HCT116 (cell line): ENCODE data around the gene NDUFB7. TPM values are rescaled to one million over a fixed set of nuclear protein-coding genes. Genes with fewer than 3 reads are reported as not detected.

ENCODE experiments used
- ATAC-seq: fragments of 200-7000 bp; cut with Tn5 transposase; 2 replicates; pipeline ENCODE4 v1.9.1; 2020; ENCODE audit warnings: mild to moderate bottlenecking, moderate library complexity
- BruUV-seq: library from RNA; stranded (reverse); fragments of 400-500 nt; replicated peaks from 2 replicates; lab custom pipeline; 2021; lab: Mats Ljungman, UMichigan
- CTCF ChIA-PET: fragments of 300-600 bp; sonication (Branson Sonifier 250); formaldehyde crosslinking; loops from one replicate; lab custom pipeline; 2021; ENCODE audit warnings: antibody characterized with exemption; lab: Charles Lee
- POLR2A ChIA-PET: fragments of 300-600, 350-600 bp; sonication (Branson Sonifier 250); formaldehyde crosslinking; loops from one replicate; lab custom pipeline; 2021; ENCODE audit warnings: antibody characterized with exemption; lab: Charles Lee
- RAD21 ChIA-PET, 2 experiments: fragments of 300-600 bp; sonication (Branson Sonifier 250); formaldehyde crosslinking; loops; one replicate each; lab custom pipeline; 2023; ENCODE audit warnings: low total read pairs in 2 of 2; ENCODE audit not compliant: uncharacterized antibody in 2 of 2, unreplicated experiment in 2 of 2, low non-redundant PET in 1 of 2; lab: Charles Lee
- DNase-seq: peaks from one replicate; pipeline ENCODE4 v3.0.0-alpha.2; 2010; ENCODE audit warnings: low read depth, low spot score
- H2AFZ ChIP-seq: fragments of 200-600 bp; shearing (Covaris generic), sonication (generic); 2 replicates; pipeline ENCODE4 v1.6.1; 2017; ENCODE audit warnings: low read depth, mixed run types, mixed read lengths, antibody characterized with exemption, low read length; ENCODE audit not compliant: poor library complexity, severe bottlenecking
- H3K27ac ChIP-seq: 2 replicates; pipeline ENCODE4 v1.5.1; 2012; ENCODE audit warnings: low read depth, low read length
- H3K27me3 ChIP-seq: fragments of 200-600 bp; sonication (generic); 2 replicates; pipeline ENCODE4 v1.6.1; 2016; ENCODE audit warnings: mixed run types, low read length, mixed read lengths; ENCODE audit not compliant: insufficient read depth
- H3K36me3 ChIP-seq, 2 experiments: fragments of 200-500 bp in 1 of 2; fragments of 200-600 bp in 1 of 2; sonication (Bioruptor generic) in 1 of 2; sonication (generic) in 1 of 2; 2 replicates each; pipeline versions ENCODE4 v1.5.1 to v1.6.1; 2014 to 2016; ENCODE audit warnings: low read length in 2 of 2, inconsistent platforms in 1 of 2, mixed read lengths in 1 of 2, mixed run types in 1 of 2; ENCODE audit not compliant: insufficient read depth in 2 of 2, control insufficient read depth in 1 of 2
- H3K4me1 ChIP-seq, 2 experiments: fragments of 200-600 bp in 1 of 2; sonication (generic) in 1 of 2; 2 replicates each; pipeline versions ENCODE4 v1.5.1 to v1.6.1; 2012 to 2017; ENCODE audit warnings: low read length in 2 of 2, inconsistent platforms in 1 of 2, mild to moderate bottlenecking in 1 of 2, mixed read lengths in 1 of 2, mixed run types in 1 of 2, moderate library complexity in 1 of 2; ENCODE audit not compliant: insufficient read depth in 2 of 2, control insufficient read depth in 1 of 2
- H3K4me2 ChIP-seq: fragments of 200-600 bp; sonication (generic); 2 replicates; pipeline ENCODE4 v1.6.1; 2017; ENCODE audit warnings: mixed run types, low read length, mixed read lengths
- H3K4me3 ChIP-seq, 2 experiments: fragments of 200-600 bp in 1 of 2; sonication (generic) in 1 of 2; replicated peaks in 1 of 2; 2 replicates each; pipeline ENCODE4 v1.5.1; 2011 to 2016; ENCODE audit warnings: low read length in 2 of 2, control low read depth in 1 of 2, low read depth in 1 of 2, mild to moderate bottlenecking in 1 of 2, mixed read lengths in 1 of 2, mixed run types in 1 of 2
- H3K79me2 ChIP-seq: fragments of 200-600 bp; sonication (generic); 2 replicates; pipeline ENCODE4 v1.6.1; 2017; ENCODE audit warnings: mild to moderate bottlenecking, mixed run types, low read length, moderate library complexity, mixed read lengths; ENCODE audit not compliant: insufficient read depth
- H3K9ac ChIP-seq: fragments of 200-600 bp; sonication (generic); 2 replicates; pipeline ENCODE4 v1.6.1; 2016; ENCODE audit warnings: low read length, mixed read lengths
- H3K9me2 ChIP-seq: fragments of 200-600 bp; sonication (generic), shearing (Covaris generic); 2 replicates; pipeline ENCODE4 v1.6.1; 2017; ENCODE audit warnings: mixed run types, mild to moderate bottlenecking, moderate library complexity; ENCODE audit not compliant: insufficient read depth
- H3K9me3 ChIP-seq, 2 experiments: fragments of 200-500 bp in 1 of 2; fragments of 200-600 bp in 1 of 2; sonication (Bioruptor generic) in 1 of 2; sonication (generic) in 1 of 2; 2 replicates each; pipeline ENCODE4 v1.6.1; 2014 to 2017; ENCODE audit warnings: low read length in 2 of 2, mixed read lengths in 2 of 2, inconsistent platforms in 1 of 2, low read depth in 1 of 2, mild to moderate bottlenecking in 1 of 2, mixed run types in 1 of 2, moderate library complexity in 1 of 2; ENCODE audit not compliant: control insufficient read depth in 1 of 2, insufficient read depth in 1 of 2
- H4K20me1 ChIP-seq: fragments of 200-600 bp; sonication (generic), shearing (Covaris generic); 2 replicates; pipeline ENCODE4 v1.6.1; 2017; ENCODE audit warnings: mixed run types, mild to moderate bottlenecking, moderate library complexity; ENCODE audit not compliant: insufficient read depth
- CTCF ChIP-seq, 3 experiments: fragments of 200-600 bp in 1 of 3; sonication (generic) in 1 of 3; IDR thresholded peaks in 2 of 3; conservative IDR thresholded peaks in 1 of 3; 2 replicates each; pipeline ENCODE4 v1.5.1; 2012 to 2017; ENCODE audit warnings: low read depth in 2 of 3, low read length in 2 of 3, antibody characterized with exemption in 1 of 3, borderline replicate concordance in 1 of 3, control low read depth in 1 of 3, mild to moderate bottlenecking in 1 of 3, mixed read lengths in 1 of 3, mixed run types in 1 of 3, moderate library complexity in 1 of 3; ENCODE audit not compliant: insufficient read depth in 1 of 3
- POLR2A ChIP-seq: IDR thresholded peaks from 2 replicates; pipeline ENCODE4 v1.7.0; 2011; ENCODE audit warnings: borderline replicate concordance; ENCODE audit not compliant: insufficient read depth, insufficient read length; ENCODE audit errors: extremely low read depth
- SP1 ChIP-seq: IDR thresholded peaks from 2 replicates; pipeline ENCODE4 v1.6.1; 2012; ENCODE audit warnings: low read depth
- YY1 ChIP-seq: IDR thresholded peaks from 2 replicates; pipeline ENCODE4 v1.6.1; 2011; ENCODE audit warnings: low read length, low read depth, moderate library complexity, mild to moderate bottlenecking; ENCODE audit not compliant: insufficient replicate concordance; ENCODE audit errors: extremely low read depth
- intact Hi-C: fragments of 100-400 bp; cut with micrococcal nuclease; formaldehyde crosslinking; loops from 2 replicates; pipeline ENCODE4 v1.10.0; 2022
- total RNA-seq: library from RNA; stranded (reverse); gene quantifications from one replicate; pipeline ENCODE4 v1.2.1, GENCODE V29; 2021; ENCODE audit not compliant: unreplicated experiment

NDUFB7 gene
- total RNA-seq, 1 experiment from 2014 or later: 167 TPM

- H3K27me3 ChIP-seq: no peaks in the 10 kb centered on the region
- H3K4me3 ChIP-seq: peak overlapping the region; percentile 13 to 23; a peak in 3 of 4 replicates
- no peaks in the 10 kb centered on the region for H3K36me3 ChIP-seq
- H3K27ac ChIP-seq: peak overlapping the region; percentile 51
- DNase-seq (peak; percentile 67), ATAC-seq (peak; percentile 83)
- ChIA-PET POLR2A (interaction anchor here (0.9 to 3.0 kb wide), 2 partner anchors 15 to 39 kb away, joined by 3 to 17 read pairs; partner anchors contain the start of genes DNAJB1 and NDUFB7), RAD21 (no interaction called here), CTCF (interaction anchor here (0.7 to 2.6 kb wide), 7 partner anchors 10 to 204 kb away, joined by 3 to 14 read pairs (median 4); no protein-coding TSS in a partner anchor)
- H3K4me1 ChIP-seq: peaks cover 33 to 47% of the 10 kb centered on the region in 2 experiments
- no TSS peak for BruUV-seq
- H3K9me2 ChIP-seq: no peaks in the 10 kb centered on the region
- TF ChIP-seq CTCF (IDR thresholded peaks at IDR 0.05 in 2 of 3, conservative IDR thresholded peaks at IDR 0.05 in 1 of 3; ENCODE audit: borderline replicate concordance in 1 of 3, insufficient read depth in 1 of 3, low read depth in 2 of 3, low read length in 2 of 3) (peak; percentile 57 to 97 (median 96); a peak in 5 of 6 replicates), SP1 (no peak), YY1 (peak; percentile 32), POLR2A (no peak)
- intact Hi-C loops: loop anchor here (5.0 kb wide), 1 partner anchor 131 kb away; no protein-coding TSS in a partner anchor
- peak overlapping the region; percentile 67 for H3K4me2 ChIP-seq
- H3K9me3 ChIP-seq: no peaks in the 10 kb centered on the region
- H3K9ac ChIP-seq: peak overlapping the region; percentile 36
- no peak overlapping the region for H2AFZ ChIP-seq
- peaks cover 95% of the 10 kb centered on the region for H3K79me2 ChIP-seq
- 0 out of 2 replicates have a peak, but pooled peaks cover 3% of the 10 kb centered on the region for H4K20me1 ChIP-seq
These were observed 15.1 kb downstream of the NDUFB7 start for GRCh38 chr19:14556662-14557188.
